Middle frontal gyrus (tissue), 1 donor: ENCODE measurements around the gene C19orf12.
"Not testable (repeated sequence)": the region's sequence is repeated elsewhere in the genome, so short reads cannot be mapped to it uniquely, and the experiment has no call there.

Experiments used
- DNase-seq: peaks from one replicate; pipeline ENCODE4 v3.0.0-alpha.2; 2015; ENCODE audit warnings: low spot score; ENCODE audit errors: extremely low spot score

C19orf12 gene

GRCh38 chr19:29677001-29677817 is 37.9 kb downstream of the C19orf12 start:
- DNase-seq = no peak

DNA sequence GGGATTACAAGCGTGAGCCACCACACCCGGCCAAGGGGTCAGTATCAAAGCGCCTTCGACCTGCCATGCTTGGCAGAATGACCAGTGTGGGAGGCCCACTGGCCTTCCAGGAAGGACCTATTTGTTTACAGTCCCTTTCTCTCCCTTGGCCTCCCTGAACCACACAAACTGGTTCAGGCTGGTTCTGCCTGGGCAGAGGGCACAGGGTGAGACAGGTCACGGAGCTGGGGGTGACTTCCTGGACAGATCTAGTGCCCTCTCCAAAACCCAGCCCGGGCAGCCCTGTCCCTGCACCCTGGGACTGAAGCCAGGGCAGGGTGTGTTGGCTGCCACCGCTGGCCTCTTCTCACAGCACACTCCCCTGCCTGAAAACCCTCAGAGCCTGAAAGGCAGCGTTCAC is 38.5 kb downstream of the C19orf12 start:
- DNase-seq = no peak

GRCh38 chr19:29675650-29676186 is 39.3 kb downstream of the C19orf12 start:
- DNase-seq = no peak

DNA sequence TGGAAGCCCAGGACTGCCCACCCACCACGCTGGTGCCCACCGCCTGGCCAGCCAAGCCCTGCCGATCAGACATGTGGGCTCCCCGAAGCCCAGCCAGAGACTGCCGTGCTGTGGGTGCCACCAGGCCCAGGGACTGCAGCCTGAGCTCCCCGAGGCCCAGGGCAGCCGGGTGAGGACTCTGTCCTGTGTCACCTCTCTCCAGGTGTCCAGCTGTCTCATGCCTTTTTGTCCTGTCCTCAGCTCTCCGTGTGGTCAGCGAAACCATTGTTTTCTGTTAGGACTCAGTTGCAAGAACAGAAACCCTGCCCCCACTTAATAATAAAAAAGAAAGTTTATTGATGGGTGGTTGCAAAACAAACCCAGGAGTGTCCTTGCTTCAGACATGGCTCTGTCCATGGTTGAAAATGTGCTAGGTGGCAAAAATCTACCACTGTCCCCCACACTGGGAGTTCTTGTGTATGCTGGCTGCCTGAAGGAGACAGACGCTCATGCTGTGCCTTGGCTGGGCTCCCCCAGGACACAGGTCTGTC is 39.9 kb downstream of the C19orf12 start:
- DNase-seq = no peak

DNA sequence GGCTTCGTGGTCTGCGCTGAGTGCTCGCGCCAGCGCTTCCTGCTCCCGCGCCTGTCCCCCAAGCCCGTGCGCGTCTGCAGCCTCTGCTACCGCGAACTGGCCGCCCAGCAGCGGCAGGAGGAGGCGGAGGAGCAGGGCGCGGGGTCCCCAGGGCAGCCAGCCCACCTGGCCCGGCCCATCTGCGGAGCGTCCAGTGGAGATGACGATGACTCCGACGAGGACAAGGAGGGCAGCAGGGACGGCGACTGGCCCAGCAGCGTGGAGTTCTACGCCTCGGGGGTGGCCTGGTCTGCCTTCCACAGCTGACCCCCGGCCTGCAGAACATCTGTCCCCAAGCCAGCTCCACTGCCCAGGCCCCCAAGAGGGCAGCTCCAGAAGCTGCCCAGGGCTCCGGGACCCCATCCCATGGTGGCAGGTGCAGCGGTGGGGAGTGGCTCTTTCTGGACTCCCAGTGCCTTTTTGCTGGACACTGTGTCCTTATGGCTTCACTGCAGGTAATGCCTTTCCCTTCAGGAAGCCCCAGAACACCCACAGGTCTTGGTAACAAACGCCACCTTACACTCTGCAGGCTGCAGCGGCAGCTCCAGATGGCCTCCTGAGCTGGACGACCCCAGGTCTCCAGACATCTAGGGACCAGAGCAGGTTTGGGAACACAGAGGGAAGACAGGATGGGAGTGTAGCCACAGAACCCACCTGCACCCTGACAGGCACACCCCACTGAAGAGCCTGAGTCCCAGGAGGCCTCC is 40.5 kb downstream of the C19orf12 start:
- no peak for DNase-seq

DNA sequence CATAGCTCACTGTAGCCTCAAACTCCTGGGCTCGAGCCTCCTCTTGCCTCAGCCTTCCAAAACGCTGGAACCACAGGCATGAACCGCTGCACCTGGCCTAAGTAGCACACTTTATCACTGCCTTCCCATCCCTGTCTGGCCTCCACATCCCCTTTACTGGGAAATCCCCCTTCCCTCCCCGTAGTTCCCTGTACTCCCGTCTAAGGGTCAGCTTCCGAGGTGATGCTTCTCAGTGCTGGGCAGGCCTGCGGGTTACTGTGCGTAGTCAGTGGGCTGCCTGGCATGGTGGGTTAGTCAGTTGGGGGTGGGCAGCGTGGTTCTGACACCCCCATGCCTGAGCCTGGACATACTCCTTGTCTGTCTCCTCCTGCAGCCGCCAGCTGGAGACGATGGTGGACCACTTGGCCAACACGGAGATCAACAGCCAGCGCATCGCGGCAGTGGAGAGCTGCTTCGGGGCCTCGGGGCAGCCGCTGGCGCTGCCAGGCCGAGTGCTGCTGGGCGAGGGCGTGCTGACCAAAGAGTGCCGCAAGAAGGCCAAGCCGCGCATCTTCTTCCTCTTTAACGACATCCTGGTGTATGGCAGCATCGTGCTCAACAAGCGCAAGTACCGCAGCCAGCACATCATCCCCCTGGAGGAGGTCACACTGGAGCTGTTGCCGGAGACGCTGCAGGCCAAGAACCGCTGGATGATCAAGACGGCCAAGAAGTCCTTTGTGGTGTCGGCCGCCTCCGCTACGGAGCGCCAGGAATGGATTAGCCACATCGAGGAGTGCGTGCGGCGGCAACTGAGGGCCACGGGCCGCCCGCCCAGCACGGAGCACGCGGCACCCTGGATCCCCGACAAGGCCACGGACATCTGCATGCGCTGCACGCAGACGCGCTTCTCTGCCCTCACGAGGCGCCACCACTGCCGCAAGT is 41.4 kb downstream of the C19orf12 start:
- DNase-seq = no peak

DNA sequence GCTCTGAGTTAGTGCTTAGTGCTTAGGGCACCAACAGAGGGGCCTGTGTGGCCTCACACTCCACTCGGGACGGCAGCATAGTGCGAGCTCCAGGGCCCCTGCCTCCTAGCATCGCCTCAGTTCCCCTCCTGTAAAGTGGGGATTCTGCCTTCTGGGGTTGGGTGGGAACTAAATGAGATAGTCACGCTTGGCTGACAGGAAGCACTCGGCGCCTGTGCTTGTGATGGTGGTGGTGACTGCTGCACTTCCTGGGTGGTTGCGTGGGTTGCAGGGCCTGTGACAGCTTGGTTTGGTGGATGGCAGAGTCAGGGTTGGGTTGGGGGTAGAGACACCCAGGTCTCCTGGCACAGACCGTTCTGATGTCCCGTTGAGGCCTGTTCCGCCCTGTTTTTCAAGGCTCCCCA is 42.1 kb downstream of the C19orf12 start:
- DNase-seq = no peak

- no peak for DNase-seq
These were observed 42.6 kb downstream of the C19orf12 start for GRCh38 chr19:29672319-29672932.

GRCh38 chr19:29671393-29672160 is 43.5 kb downstream of the C19orf12 start:
- no peak for DNase-seq

DNA sequence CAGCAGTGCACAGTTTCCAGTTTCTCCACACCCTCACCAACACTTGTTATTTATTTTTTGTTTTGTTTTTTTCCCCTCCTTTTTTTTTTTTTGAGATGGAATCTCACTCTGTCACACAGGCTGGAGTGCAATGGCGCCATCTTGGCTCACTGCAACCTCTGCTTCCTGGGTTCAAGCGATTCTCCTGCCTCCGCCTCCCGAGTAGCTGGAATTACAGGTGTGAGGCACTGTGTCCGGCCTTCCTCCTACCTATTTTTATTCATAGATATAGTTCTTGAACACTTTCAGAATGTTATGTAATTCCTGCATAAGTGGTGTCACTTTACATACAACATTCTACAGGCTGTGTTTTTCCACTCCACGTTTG is 44.1 kb downstream of the C19orf12 start:
- not testable (repeated sequence) for DNase-seq

DNA sequence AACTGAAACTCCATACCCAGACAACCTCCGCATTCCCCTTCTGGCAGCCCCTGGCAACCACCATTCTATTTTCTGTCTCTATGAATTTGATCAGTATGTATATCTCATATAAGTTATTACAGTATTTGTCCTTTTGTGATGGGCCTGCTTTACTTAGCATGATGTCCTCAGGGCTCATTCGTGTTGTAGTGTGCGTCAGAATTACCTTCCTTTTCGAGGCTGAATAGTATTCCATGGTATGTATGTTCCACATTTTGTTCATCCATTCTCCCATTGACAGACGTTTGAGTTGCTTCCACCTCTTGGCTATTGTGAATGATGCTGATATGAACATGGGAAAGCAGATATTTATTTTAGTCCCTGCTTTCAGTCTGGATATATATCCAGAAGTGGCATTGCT is 44.8 kb downstream of the C19orf12 start:
- no peak for DNase-seq

- DNase-seq = no peak
These were observed 46.1 kb downstream of the C19orf12 start for GRCh38 chr19:29668746-29669609.

- DNase-seq = no peak
These were observed 47.1 kb downstream of the C19orf12 start for GRCh38 chr19:29667901-29668341.

DNA sequence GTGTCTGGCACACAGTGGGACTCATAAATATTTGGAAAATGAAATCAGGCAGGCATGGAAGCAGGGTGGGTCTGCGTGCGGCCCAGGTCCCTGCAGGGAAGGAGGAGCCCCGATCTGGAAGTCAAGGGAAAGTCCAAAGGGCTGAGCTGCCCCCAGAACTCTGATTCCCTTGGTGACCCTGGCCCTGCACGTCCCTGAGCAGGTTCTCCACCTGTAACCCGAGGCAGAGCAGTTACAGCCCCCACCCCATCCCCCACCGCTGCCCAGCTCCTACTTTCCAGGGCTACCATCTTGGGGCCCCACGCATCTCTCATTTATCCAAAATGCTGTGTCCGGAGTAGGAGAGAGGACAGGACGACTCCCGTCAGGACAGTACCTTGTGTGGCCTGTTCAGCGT is 47.7 kb downstream of the C19orf12 start:
- no peak for DNase-seq

- no peak for DNase-seq
These were observed 48.3 kb downstream of the C19orf12 start for GRCh38 chr19:29666578-29667386.

- DNase-seq = no peak
These were observed 49.1 kb downstream of the C19orf12 start for GRCh38 chr19:29665826-29666577.

DNA sequence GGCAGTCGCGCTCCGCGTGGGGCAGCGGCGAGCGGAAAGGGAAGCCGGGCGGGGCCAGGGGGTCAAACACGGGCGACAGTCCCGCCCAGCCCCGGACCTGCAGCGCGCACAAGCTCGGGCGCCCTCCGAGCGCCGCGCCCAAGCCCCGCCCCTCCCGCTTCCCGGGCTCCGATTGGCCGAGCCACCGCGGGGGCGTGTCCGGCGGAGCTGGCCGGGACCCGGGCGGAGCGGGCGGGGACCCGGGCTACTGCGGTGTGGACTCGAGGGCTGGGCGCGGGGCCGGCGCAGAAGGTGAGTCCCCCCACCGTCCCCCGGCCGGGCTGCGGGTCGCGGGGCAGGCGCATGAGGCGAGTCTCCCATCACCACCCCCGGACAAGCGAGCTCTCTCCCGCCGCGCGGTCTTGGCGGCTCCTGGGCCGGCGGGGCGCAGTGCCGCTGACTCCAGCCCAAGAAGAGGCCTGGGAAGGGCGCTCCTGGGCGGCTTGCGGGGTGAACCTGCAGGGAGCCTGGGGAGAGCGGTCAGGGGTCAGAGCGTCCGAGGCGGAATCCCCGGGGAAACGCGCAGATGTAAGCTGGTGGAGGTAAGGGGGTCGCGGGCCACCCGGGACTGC is 49.7 kb downstream of the C19orf12 start, which contains the start of gene PLEKHF1:
Gene PLEKHF1 (plus strand): TSS at position 247 of the 611 bp plus-strand sequence. CDS start 8,379 bp downstream, outside the sequence.
- peak; percentile 77 for DNase-seq
